Kidney tubule cell (primary cell): ENCODE measurements around the gene MYT1.

ENCODE experiments used
- DNase-seq: peaks from one replicate; pipeline ENCODE4 v3.0.0-alpha.2; 2018; ENCODE audit warnings: low spot score

The MYT1 gene

DNA sequence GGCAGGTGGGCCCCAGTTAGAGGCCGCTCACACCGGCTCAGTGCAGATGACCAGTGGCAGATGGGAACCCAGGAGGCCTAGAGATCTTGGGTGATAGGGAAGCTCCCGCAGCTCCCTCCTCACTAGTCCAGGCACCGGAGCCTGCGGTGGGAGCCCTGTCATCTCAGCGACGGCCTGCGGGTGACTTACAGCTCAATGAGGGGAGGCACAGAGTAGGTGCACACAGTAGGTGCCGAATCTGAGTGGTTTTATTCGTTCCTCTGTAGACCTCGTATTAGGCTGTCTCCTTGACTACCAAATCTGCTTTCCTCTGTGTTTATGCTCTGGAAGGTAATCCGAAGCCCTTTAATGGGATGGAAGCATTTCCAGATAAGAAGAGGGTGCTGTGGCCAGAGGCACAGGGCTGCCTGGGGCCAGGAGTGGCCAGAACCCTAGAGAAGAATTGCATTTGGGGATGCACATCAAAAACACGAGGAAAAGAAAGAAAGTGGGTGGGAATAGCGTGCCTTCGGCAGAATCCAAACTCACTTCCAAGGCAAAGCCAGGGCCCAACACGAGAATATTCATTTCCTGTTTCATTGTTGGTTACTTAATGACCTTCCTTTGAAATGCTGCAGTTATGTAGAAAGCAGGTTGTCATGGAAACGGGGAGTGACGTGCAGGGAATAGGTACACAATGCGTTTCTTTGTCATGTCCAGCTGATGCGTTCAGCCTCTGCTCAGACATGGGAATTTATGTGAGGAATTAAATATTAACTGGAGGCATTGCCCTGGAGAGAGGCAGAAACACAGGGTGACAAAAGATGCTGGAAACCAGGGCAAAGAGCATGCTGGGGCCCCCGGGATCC, 24.7 kb downstream of the MYT1 start:
- peak; percentile 99 for DNase-seq

DNA sequence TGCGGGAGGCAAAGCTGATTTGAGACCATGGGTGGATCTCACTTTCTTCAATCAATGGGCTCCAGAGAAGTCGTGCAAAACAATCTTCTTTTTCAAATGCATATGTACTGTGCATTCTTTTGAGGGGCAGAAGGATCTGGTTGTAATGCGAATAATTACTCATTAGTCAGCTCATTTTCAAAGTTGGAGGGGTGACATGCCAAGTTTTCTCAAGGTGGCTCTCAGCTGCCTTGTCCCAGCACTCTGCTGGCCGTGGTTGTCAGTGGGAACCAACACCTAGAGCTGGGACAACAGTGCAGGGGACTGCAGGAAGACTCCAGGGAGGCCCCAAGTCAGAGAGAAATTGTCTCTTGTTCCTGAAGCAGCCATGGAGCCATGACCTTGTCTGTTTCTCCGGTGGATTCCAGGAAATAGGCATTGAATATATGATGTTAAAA, 25.3 kb downstream of the MYT1 start:
- DNase-seq = no peak

- no peak for DNase-seq
These were observed 25.7 kb downstream of the MYT1 start for GRCh38 chr20:64189986-64190385.

- DNase-seq = no peak
These were observed 26.8 kb downstream of the MYT1 start for GRCh38 chr20:64191002-64191401.

- DNase-seq = no peak
These were observed 28.2 kb downstream of the MYT1 start for GRCh38 chr20:64192406-64192805.

DNA sequence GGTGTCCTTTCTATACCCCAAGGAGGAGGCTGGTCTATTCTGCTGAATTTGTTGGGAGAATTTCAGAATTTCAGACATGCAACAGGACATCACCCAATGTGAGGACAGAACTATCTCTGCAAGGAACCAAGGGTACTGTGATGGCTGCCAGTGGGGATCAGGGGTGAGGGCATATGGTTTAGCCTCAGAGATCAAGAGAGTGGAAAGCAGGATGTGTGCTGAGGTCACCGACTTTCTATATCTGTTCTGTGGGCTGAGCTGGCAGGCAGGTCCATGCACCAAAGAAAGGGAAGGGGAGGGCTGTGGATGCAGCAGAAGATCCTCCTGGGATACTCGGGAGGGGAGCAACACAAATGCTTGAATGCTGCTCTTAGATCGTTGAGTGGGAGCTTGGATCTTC, 28.8 kb downstream of the MYT1 start:
- DNase-seq = no peak

DNA sequence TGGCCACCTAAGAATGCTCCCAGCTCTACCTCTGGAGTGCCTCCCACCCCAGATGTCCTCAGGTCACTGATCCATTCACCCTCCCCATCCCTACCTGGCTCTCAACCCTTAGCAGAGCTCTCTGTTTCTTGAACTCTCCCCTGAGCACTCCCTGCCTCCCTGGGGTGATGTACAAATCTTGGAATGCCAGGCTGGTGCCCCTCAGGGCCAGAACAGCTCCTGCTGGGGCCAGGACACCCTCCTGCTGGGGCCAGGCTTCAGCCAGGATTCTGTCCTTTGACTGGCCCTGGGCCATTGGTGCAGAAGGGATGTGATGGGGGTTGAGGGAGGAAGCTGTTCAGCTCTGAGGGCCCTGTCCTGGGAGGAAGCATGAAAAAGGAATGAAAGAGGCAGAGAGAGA, 30.0 kb downstream of the MYT1 start:
- no peak for DNase-seq

GRCh38 chr20:64196309-64196708, 32.1 kb downstream of the MYT1 start:
- no peak for DNase-seq

DNA sequence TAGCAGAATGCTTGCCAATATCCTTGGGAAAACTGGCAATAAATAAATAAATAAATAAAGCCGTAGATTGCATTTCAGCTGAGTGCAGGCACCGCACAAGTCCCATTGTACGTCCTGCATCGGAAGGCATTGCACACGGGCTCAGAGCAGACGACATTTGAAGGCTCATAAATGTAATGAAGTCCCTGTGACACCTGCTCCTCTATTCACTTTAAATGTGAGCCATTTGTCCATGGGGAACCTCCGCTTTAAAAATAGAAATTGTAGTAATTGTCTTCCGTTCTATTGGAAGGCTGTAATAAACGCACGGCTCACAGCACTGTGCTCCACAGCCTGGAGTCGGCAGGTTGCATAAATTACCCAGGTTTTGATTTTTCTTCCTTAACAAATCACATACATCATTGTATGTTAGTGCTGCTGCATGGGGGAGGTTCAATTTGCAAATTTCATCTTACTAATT, 32.6 kb downstream of the MYT1 start:
- no peak for DNase-seq

DNA sequence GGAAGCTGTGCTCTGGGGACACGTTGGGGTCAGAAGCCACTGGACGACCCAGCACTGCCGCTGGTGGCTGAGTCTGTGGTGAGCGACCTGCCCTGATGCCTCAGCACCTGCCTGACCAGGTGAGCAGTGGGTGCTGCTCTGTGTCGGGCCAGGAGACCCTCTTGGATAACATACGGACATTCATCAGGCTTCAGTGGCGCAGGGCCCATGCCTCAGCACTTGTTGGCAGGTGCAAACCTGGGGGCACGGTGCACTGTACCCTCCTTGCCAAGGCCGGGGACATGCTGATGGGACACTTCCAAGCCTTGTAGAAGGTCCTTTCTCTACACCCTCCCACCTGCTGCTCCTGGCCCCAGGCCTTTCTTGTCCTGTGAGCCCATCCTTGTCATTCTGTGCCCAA, 34.1 kb downstream of the MYT1 start:
- DNase-seq = no peak

GRCh38 chr20:64199395-64199794, 35.1 kb downstream of the MYT1 start:
- no peak for DNase-seq

- no peak for DNase-seq
These were observed 36.5 kb downstream of the MYT1 start for GRCh38 chr20:64200740-64201139.

- no peak for DNase-seq
These were observed 37.4 kb downstream of the MYT1 start for GRCh38 chr20:64201653-64202052.

GRCh38 chr20:64203037-64203777, 39.0 kb downstream of the MYT1 start:
- no peak for DNase-seq

- no peak for DNase-seq
These were observed 41.4 kb downstream of the MYT1 start for GRCh38 chr20:64205611-64206026.

DNA sequence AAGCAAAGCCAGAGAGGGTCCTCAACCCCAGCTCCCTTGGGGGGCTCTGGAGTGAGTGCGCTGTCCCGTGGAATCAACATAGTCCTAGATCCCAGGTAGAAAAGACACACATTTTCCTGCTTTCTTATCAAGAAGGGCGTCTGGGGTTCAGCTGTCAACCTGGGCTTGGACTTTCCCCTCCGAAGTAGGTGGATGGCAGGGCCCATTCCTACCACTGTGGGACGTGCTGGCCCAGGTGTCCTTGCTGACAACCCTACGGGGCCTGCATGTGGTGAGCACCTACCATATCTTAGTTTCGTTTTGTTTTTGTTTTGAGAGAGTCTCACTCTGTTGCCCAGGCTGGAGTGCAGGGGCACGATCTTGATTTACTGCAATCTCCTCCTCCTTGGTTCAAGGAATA, 42.4 kb downstream of the MYT1 start:
- no peak for DNase-seq

GRCh38 chr20:64207641-64208590, 43.7 kb downstream of the MYT1 start:
- DNase-seq = no peak

- no peak for DNase-seq
These were observed 44.9 kb downstream of the MYT1 start for GRCh38 chr20:64209148-64209547.

DNA sequence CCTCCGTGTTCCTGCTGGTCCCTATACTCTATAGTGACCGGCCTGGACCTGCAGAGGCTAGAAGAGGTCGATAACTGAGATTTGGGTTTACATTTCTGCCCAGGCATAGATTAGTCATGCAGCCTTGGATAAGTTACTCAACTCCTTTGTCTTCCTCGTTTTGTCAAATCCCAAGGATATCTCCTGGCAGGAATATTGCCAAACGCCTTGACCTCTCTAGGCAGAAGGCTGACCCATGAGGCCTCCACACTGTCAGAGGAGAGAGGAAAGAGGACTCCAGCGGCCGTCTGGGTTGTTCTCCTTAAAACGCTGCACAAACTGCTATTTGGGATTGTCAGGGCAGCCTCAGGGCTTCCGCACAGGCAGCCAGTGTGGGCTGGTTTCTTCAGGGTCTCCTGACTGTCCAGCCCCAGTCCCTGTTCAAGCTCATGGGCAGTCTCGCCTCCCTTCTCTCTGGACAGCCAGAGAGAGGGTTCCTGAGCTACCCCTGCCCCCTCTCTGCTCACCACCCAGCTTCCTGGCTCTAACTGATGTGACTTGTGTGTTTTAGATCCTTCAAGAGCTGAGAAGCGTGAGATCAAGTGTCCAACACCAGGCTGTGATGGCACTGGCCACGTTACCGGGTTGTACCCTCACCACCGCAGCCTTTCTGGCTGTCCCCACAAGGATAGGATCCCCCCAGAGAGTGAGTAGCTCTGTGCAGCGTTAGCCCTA, 46.6 kb downstream of the MYT1 start:
- DNase-seq = no peak

DNA sequence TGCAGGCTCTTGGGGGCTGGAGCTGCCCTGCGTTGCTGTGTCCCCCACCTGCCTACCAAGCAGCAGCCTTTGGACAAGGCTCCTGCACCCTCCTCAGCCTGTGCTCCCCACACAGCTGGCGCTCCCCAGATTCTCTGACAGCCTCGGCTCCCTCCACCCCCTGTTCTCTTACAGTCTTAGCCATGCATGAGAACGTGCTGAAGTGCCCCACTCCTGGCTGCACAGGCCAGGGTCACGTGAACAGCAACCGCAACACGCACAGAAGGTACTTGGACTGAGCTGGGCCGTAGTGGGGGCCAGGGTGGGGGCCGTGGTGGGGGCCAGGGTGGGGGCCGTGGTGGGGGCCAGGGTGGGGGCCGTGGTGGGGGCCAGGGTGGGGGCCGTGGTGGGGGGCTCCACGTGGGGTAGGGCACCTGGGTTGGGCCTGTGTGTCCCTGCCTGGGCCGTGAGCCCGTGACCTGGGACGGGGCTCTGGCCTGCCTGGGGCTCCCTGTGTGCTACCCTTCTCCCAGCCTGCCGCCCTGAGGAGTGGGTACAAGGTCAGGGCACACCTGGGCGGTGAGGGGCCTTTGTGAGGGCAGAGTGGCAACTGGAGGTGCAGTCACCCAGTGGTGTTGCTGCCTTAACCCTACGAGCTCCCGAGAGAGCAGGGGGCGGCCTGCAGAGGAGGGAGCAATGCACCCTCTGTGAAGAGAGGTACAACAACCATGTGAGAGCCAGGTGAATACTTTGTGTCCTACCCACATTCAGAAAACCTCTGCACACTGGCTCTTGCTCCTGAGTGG, 47.8 kb downstream of the MYT1 start:
- no peak for DNase-seq

- peak; percentile 17 for DNase-seq
These were observed 48.5 kb downstream of the MYT1 start for GRCh38 chr20:64212755-64213154.
